Gastrocnemius medialis (tissue), 4 donors: Measurements from ENCODE around the gene ANO6. TPM values are rescaled to one million over a fixed set of nuclear protein-coding genes. Genes with fewer than 3 reads are reported as not detected.

Experiments
- ATAC-seq, 2 donors: fragments of 150-250 bp; one replicate each; pipeline ENCODE4 v1.9.1; 2016
- DNase-seq, 2 donors: peaks; one replicate each; pipeline ENCODE4 v3.0.0-alpha.2; 2019
- H3K27ac ChIP-seq, 4 donors: fragments of 200-600 bp; sonication (generic); 1 replicate in 1 of 4; 2 replicates in 3 of 4; pipeline ENCODE4 v1.5.1; 2016 to 2018; ENCODE audit warnings: mild to moderate bottlenecking in 2 of 4, moderate library complexity in 1 of 4
- H3K27me3 ChIP-seq, 3 donors: fragments of 200-600 bp; sonication (generic) in 2 of 3; 1 replicate in 1 of 3; 2 replicates in 2 of 3; pipeline versions ENCODE4 v1.5.1 to v1.6.0; 2016 to 2019; ENCODE audit warnings: mild to moderate bottlenecking in 1 of 3, moderate library complexity in 1 of 3
- H3K36me3 ChIP-seq, 2 donors: fragments of 200-600 bp; sonication (generic) in 1 of 2; one replicate each; pipeline ENCODE4 v1.5.1; 2017 to 2018
- H3K4me1 ChIP-seq, 2 donors: fragments of 200-600 bp; sonication (generic) in 1 of 2; one replicate each; pipeline ENCODE4 v1.5.1; 2016 to 2017; ENCODE audit warnings: mild to moderate bottlenecking in 2 of 2
- H3K4me3 ChIP-seq, 4 donors: fragments of 200-600 bp; sonication (generic) in 3 of 4; 1 replicate in 1 of 4; 2 replicates in 3 of 4; pipeline ENCODE4 v1.5.1; 2016 to 2019; ENCODE audit warnings: mild to moderate bottlenecking in 2 of 4
- H3K9me3 ChIP-seq, 3 donors: fragments of 200-600 bp; sonication (generic) in 2 of 3; 1 replicate in 1 of 3; 2 replicates in 2 of 3; pipeline ENCODE4 v1.5.1; 2016 to 2019
- CTCF ChIP-seq, 5 experiments: fragments of 450-650 bp in 3 of 5; fragments of 200-600 bp in 2 of 5; sonication (generic) in 2 of 5; IDR thresholded peaks in 4 of 5; conservative IDR thresholded peaks in 1 of 5; 1 replicate in 4 of 5; 2 replicates in 1 of 5; pipeline ENCODE4 v1.5.1; 2016 to 2019; ENCODE audit warnings: antibody characterized with exemption in 5 of 5, mild to moderate bottlenecking in 3 of 5, moderate library complexity in 3 of 5
- POLR2A ChIP-seq, 2 donors: fragments of 450-650 bp; IDR thresholded peaks; one replicate each; pipeline ENCODE4 v1.6.1; 2017; ENCODE audit warnings: antibody characterized with exemption in 2 of 2, mild to moderate bottlenecking in 2 of 2, moderate library complexity in 2 of 2
- in situ Hi-C, 4 donors: fragments of 200-750 bp; cut with MboI; loops; one replicate each; pipeline versions ENCODE4 v1.15.0 to v1.8.0; 2017; ENCODE audit warnings: low sequenced_read_pairs in 4 of 4
- intact Hi-C: fragments of 100-400 bp; cut with DNase I; formaldehyde crosslinking; loops from one replicate; pipeline ENCODE4 v1.15.1; 2023; ENCODE audit warnings: low total_unique reads
- total RNA-seq, 4 donors: library from RNA; depleted of rRNA; stranded (reverse); fragments of >200 nt; gene quantifications; one replicate each; pipeline versions ENCODE4 v1.1.0 to v1.2.3, GENCODE V29; 2016

ANO6 gene
- total RNA-seq, 4 donors from 2014 or later: 75.4 to 100 (median 91.8) TPM

- TF ChIP-seq POLR2A (IDR thresholded peaks at IDR 0.05) (no peak), CTCF (IDR thresholded peaks at IDR 0.05 in 4 of 5, conservative IDR thresholded peaks at IDR 0.05 in 1 of 5) (no peak)
- in situ Hi-C loops (no loop called here), intact Hi-C loops (loop anchor here (5.0 kb wide), 2 partner anchors 39 to 71 kb away; no protein-coding TSS in a partner anchor)
- Histone ChIP-seq H3K27ac (peak overlapping the region; percentile 63 to 80 (median 74)), H3K4me1 (peaks cover 27 to 28% of the 10 kb centered on the region in 2 donors), H3K27me3 (no peaks in the 10 kb centered on the region), H3K9me3 (no peaks in the 10 kb centered on the region), H3K36me3 (peaks cover 0 to 23% of the 10 kb centered on the region in 2 donors), H3K4me3 (no peak overlapping the region)
- ATAC-seq (peak; percentile 49 to 54), DNase-seq (no peak)
These were observed 120.4 kb downstream of the ANO6 start for GRCh38 chr12:45336331-45336730.

GRCh38 chr12:45336762-45337596 is 121.1 kb downstream of the ANO6 start:
- intact Hi-C loops (loop anchor here (5.0 kb wide), 2 partner anchors 40 to 70 kb away; no protein-coding TSS in a partner anchor), in situ Hi-C loops (no loop called here)
- H3K4me3 ChIP-seq: no peak overlapping the region
- peaks cover 0 to 17% of the 10 kb centered on the region in 2 donors for H3K36me3 ChIP-seq
- DNase-seq: no peak
- H3K27ac ChIP-seq: peak overlapping the region; percentile 63 to 80 (median 74)
- peaks cover 27 to 28% of the 10 kb centered on the region in 2 donors for H3K4me1 ChIP-seq
- H3K27me3 ChIP-seq: no peaks in the 10 kb centered on the region
- no peak for TF ChIP-seq CTCF (IDR thresholded peaks at IDR 0.05 in 4 of 5, conservative IDR thresholded peaks at IDR 0.05 in 1 of 5)
- TF ChIP-seq POLR2A (IDR thresholded peaks at IDR 0.05): no peak
- peak; percentile 63 to 72 for ATAC-seq
- H3K9me3 ChIP-seq: no peaks in the 10 kb centered on the region

GRCh38 chr12:45337835-45338234 is 121.9 kb downstream of the ANO6 start:
- ATAC-seq: no peak
- peaks cover 0 to 9% of the 10 kb centered on the region in 2 donors for H3K36me3 ChIP-seq
- H3K9me3 ChIP-seq: no peaks in the 10 kb centered on the region
- peaks cover 32 to 34% of the 10 kb centered on the region in 2 donors for H3K4me1 ChIP-seq
- in situ Hi-C loops (no loop called here), intact Hi-C loops (loop anchor here (2.0 to 5.0 kb wide), 3 partner anchors 41 to 119 kb away; no protein-coding TSS in a partner anchor)
- no peaks in the 10 kb centered on the region for H3K27me3 ChIP-seq
- H3K4me3 ChIP-seq: no peak overlapping the region
- peak overlapping the region; percentile 63 to 80 (median 74) for H3K27ac ChIP-seq
- DNase-seq: no peak
- TF ChIP-seq CTCF (IDR thresholded peaks at IDR 0.05 in 4 of 5, conservative IDR thresholded peaks at IDR 0.05 in 1 of 5) (no peak), POLR2A (IDR thresholded peaks at IDR 0.05) (no peak)

GRCh38 chr12:45338272-45338671 is 122.4 kb downstream of the ANO6 start:
- Histone ChIP-seq H3K27me3 (no peaks in the 10 kb centered on the region), H3K4me1 (peaks cover 36 to 37% of the 10 kb centered on the region in 2 donors), H3K9me3 (no peaks in the 10 kb centered on the region), H3K4me3 (no peak overlapping the region), H3K27ac (peak overlapping the region; percentile 63 to 80 (median 74)), H3K36me3 (peaks cover 0 to 6% of the 10 kb centered on the region in 2 donors)
- no peak for TF ChIP-seq POLR2A (IDR thresholded peaks at IDR 0.05)
- no peak for TF ChIP-seq CTCF (IDR thresholded peaks at IDR 0.05 in 4 of 5, conservative IDR thresholded peaks at IDR 0.05 in 1 of 5)
- DNase-seq: no peak
- ATAC-seq: peak; percentile 55 to 57
- intact Hi-C loops: loop anchor here (2.0 to 5.0 kb wide), 3 partner anchors 41 to 119 kb away; no protein-coding TSS in a partner anchor
- in situ Hi-C loops: no loop called here
